Activated T-helper 2 cell treated with anti-CD3 and anti-CD28 coated beads, Interferon-gamma antibody, Interleukin-2, Interleukin-4, amounts not matched to agents 10 μg/mL and 5 μg/mL and 100 μg/mL, durations not matched to agents 14 hours and 24 hours and 36 hours (primary cell): ENCODE measurements around the gene CFAP58. TPM values are rescaled to one million over a fixed set of nuclear protein-coding genes. Genes with fewer than 3 reads are reported as not detected.
A peak's percentile ranks its signal among the peaks of the same experiment; 100 is the strongest.

ENCODE experiments used
- DNase-seq: peaks from one replicate; pipeline ENCODE4 v3.0.0; 2021; ENCODE audit warnings: low spot score
- H3K27ac Mint-ChIP-seq: one replicate; pipeline ENCODE4 v1.8.0; 2021; ENCODE audit warnings: mixed read lengths
- H3K27me3 Mint-ChIP-seq: one replicate; pipeline ENCODE4 v1.8.0; 2021; ENCODE audit warnings: low read depth, mixed read lengths
- H3K36me3 Mint-ChIP-seq: one replicate; pipeline ENCODE4 v1.8.0; 2021; ENCODE audit warnings: low read depth, mixed read lengths
- H3K4me1 Mint-ChIP-seq: one replicate; pipeline ENCODE4 v1.8.0; 2021; ENCODE audit warnings: low read depth, mixed read lengths
- H3K4me3 Mint-ChIP-seq: one replicate; pipeline ENCODE4 v1.8.0; 2021; ENCODE audit warnings: low read depth, mild to moderate bottlenecking, moderate library complexity, mixed read lengths
- H3K9me3 Mint-ChIP-seq: one replicate; pipeline ENCODE4 v1.8.0; 2021; ENCODE audit warnings: mixed read lengths
- intact Hi-C: fragments of 100-400 bp; cut with micrococcal nuclease; formaldehyde crosslinking; loops from one replicate; pipeline ENCODE4 v1.15.1; 2023
- total RNA-seq: library from RNA; stranded (reverse); gene quantifications from 2 replicates; pipeline ENCODE4 v1.2.3, GENCODE V29; 2022

The CFAP58 gene
- total RNA-seq, 1 donor from 2014 or later = 1.1 TPM

GRCh38 chr10:104345515-104345914 is 8.1 kb upstream of the CFAP58 start:
- Mint-ChIP-seq H3K36me3 (peaks cover 5% of the 10 kb centered on the region), H3K9me3 (peaks cover 8% of the 10 kb centered on the region), H3K27me3 (no peaks in the 10 kb centered on the region), H3K4me3 (no peak overlapping the region), H3K4me1 (peaks cover 11% of the 10 kb centered on the region), H3K27ac (no peak overlapping the region)
- intact Hi-C loops = no loop called here
- DNase-seq = no peak

DNA sequence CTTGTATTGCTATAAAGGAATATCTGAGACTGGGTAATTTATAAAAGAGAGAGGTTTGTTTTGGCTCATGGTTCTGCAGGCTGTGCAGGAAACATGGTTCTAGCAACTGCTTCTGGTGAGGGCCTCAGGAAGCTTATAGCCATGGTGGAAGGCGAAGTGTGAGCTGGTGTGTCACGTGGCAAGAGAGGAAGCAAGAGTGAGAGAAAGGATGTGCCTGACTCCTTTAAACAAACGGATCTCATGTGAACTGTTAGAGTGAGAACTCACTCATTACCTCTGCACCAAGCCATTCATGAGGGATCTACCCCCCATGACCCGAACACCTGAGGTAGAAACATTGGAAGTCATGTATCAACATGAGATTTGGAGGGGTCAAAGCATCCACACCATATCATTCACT is 7.7 kb upstream of the CFAP58 start:
- Mint-ChIP-seq H3K4me1 (peaks cover 11% of the 10 kb centered on the region), H3K27me3 (no peaks in the 10 kb centered on the region), H3K36me3 (peaks cover 5% of the 10 kb centered on the region), H3K9me3 (peaks cover 8% of the 10 kb centered on the region), H3K4me3 (no peak overlapping the region), H3K27ac (no peak overlapping the region)
- intact Hi-C loops = no loop called here
- no peak for DNase-seq

DNA sequence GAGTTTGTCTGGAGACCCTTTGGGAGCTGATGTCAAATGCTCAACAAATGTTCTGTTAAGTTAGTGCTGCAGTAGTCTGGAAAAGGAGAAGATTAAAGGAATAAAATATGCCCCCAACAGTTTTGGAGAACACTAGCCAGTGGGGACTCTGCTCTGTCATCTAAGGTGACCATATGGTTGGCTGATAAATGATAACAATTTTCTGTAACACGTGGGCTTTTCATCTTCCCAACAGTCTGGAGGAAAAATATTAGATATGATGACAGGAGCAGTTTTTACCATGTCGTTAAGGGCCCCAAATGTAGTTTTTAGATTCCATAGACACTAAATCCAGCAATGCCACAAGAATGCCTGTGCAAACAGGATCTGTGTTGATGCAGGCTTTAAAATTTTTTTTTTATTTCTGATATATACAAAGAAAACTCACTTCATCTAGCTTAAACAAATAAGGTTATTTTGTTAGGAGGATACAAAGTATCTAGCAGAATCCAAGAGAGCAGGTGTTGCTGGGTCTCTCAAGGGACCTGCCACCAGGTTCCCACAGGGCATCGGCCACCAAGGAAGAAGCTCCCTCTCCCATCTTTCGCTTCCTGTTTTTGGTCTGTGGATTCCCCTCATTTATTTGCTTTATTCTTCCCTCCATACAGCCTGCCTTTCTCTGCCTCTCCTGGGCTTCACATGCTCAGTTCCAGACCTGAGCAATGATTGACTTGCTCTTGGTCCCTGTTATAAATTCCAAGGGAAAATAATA is 6.2 kb upstream of the CFAP58 start:
- Mint-ChIP-seq H3K27ac (no peak overlapping the region), H3K36me3 (peaks cover 5% of the 10 kb centered on the region), H3K9me3 (peaks cover 8% of the 10 kb centered on the region), H3K4me3 (no peak overlapping the region), H3K4me1 (peaks cover 19% of the 10 kb centered on the region), H3K27me3 (no peaks in the 10 kb centered on the region)
- DNase-seq = no peak
- intact Hi-C loops = no loop called here

DNA sequence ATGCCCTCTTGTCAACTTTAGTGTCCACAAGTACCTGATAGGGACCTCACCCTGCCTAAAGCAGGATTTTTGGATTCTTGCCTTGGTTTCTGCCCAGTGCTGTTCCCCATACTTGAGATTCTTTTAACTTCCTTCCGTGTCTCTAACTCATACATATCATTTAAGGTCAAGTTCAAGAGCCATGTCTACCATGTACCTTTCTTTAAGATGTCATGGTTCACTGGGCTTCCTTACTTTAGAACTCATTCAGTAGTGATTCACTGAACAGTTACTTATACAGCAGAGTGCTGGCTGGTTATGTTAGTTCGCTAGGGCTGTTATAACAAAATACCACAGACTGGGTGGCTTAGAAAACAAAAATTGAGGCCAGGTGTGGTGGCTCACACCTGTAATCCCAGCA is 5.0 kb upstream of the CFAP58 start:
- H3K4me1 Mint-ChIP-seq = peaks cover 24% of the 10 kb centered on the region
- peaks cover 8% of the 10 kb centered on the region for H3K9me3 Mint-ChIP-seq
- no peak overlapping the region for H3K4me3 Mint-ChIP-seq
- H3K27me3 Mint-ChIP-seq = no peaks in the 10 kb centered on the region
- peaks cover 5% of the 10 kb centered on the region for H3K36me3 Mint-ChIP-seq
- no peak overlapping the region for H3K27ac Mint-ChIP-seq
- intact Hi-C loops = no loop called here
- no peak for DNase-seq

DNA sequence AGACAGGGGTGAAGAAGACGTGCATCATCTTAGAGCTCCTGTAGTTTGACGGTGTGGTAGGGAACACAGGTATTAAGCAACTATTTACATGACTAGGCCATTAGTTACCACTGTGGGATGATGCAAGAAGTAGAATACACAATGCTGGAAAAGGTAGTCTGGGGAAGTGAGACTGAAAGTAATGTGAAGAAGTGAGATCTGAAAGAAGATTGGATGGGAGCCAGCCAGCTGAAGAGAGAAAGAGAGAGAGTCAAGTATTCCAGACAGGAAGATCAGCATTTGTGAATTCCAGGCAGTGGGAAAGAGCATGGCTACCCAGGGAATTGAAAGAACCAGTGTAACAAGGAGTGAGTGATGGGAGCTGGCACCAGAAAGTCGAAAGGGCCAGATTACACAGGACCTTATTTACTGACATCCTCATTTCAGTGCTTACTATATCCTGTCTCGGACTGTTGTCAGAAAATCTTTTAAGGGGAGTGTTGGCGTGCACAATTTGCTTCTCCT is 4.0 kb upstream of the CFAP58 start:
- H3K27me3 Mint-ChIP-seq = no peaks in the 10 kb centered on the region
- no peak for DNase-seq

GRCh38 chr10:104350127-104350635 is 3.5 kb upstream of the CFAP58 start:
- H3K9me3 Mint-ChIP-seq = peaks cover 8% of the 10 kb centered on the region
- H3K27ac Mint-ChIP-seq = no peak overlapping the region
- peaks cover 5% of the 10 kb centered on the region for H3K36me3 Mint-ChIP-seq
- H3K27me3 Mint-ChIP-seq = no peaks in the 10 kb centered on the region
- intact Hi-C loops = loop anchor here (1.0 kb wide), 3 partner anchors 12 to 59 kb away; partner anchors contain the start of gene ITPRIP
- peaks cover 24% of the 10 kb centered on the region for H3K4me1 Mint-ChIP-seq
- no peak overlapping the region for H3K4me3 Mint-ChIP-seq
- no peak for DNase-seq

More for the DNA sequence above, 4.0 kb upstream of the CFAP58 start:
- intact Hi-C loops = loop anchor here (1.0 kb wide), 3 partner anchors 11 to 58 kb away; partner anchors contain the start of gene ITPRIP
- Mint-ChIP-seq H3K9me3 (peaks cover 8% of the 10 kb centered on the region), H3K36me3 (peaks cover 5% of the 10 kb centered on the region), H3K4me3 (no peak overlapping the region), H3K4me1 (peaks cover 24% of the 10 kb centered on the region), H3K27ac (no peak overlapping the region)

- Mint-ChIP-seq H3K9me3 (no peaks in the 10 kb centered on the region), H3K27ac (peak overlapping the region; percentile 87), H3K4me1 (peaks cover 14% of the 10 kb centered on the region)
Measured at GRCh38 chr10:104351061-104351702, 2.5 kb upstream of the CFAP58 start.

DNA sequence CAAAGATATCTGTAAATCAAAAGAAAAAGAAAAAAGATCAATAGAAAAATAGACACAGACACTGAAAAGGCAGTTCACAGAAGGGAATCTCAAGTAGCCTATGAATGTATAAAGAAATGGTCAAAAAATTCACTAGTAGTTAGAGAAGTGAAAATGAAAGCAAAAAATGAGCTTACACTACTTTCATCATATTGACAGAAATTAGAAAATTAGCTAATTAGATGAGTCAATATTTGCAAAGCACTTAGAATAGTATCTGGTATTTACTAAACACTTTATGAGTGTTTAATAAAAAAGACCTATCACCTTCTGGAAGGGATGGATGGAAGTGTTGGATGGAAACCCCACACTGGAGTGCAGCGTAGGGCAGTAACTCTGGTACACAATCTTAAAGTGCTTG is 1.7 kb upstream of the CFAP58 start:
- peaks cover 13% of the 10 kb centered on the region for H3K4me1 Mint-ChIP-seq
- no peaks in the 10 kb centered on the region for H3K27me3 Mint-ChIP-seq
- intact Hi-C loops = loop anchor here (1.0 kb wide), 1 partner anchor 23 kb away; no protein-coding TSS in a partner anchor
- H3K4me3 Mint-ChIP-seq = peak overlapping the region; percentile 64
- H3K36me3 Mint-ChIP-seq = no peaks in the 10 kb centered on the region
- H3K9me3 Mint-ChIP-seq = no peaks in the 10 kb centered on the region
- no peak for DNase-seq
- H3K27ac Mint-ChIP-seq = no peak overlapping the region

More at GRCh38 chr10:104351061-104351702, 2.5 kb upstream of the CFAP58 start:
- Mint-ChIP-seq H3K4me3 (peak overlapping the region; percentile 63), H3K36me3 (no peaks in the 10 kb centered on the region), H3K27me3 (no peaks in the 10 kb centered on the region)
- no peak for DNase-seq
- intact Hi-C loops = loop anchor here (1.0 kb wide), 1 partner anchor 22 kb away; no protein-coding TSS in a partner anchor

DNA sequence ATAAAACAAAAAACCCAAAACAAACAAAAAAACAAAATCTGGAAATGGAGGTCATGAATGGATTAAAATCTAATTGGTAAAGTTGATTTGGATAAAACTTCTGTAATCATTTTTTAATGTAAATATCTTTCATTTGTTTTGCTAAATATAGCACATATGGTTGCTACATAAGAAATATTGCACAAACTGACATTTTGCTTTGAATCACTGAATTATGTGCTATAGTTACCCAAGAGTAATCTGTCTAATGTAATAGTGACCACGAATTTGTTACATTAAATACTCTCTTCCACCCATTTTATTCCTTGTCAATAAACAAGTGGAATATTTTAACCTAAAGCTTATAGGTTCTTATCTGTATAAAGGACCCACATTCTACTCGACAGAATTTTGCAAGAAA is 6.2 kb downstream of the CFAP58 start:
- H3K27ac Mint-ChIP-seq = no peak overlapping the region
- no peaks in the 10 kb centered on the region for H3K36me3 Mint-ChIP-seq
- DNase-seq = no peak
- intact Hi-C loops = no loop called here
- H3K4me3 Mint-ChIP-seq = no peak overlapping the region
- H3K27me3 Mint-ChIP-seq = peaks cover 3% of the 10 kb centered on the region
- H3K9me3 Mint-ChIP-seq = peaks cover 7% of the 10 kb centered on the region
- peaks cover 8% of the 10 kb centered on the region for H3K4me1 Mint-ChIP-seq

DNA sequence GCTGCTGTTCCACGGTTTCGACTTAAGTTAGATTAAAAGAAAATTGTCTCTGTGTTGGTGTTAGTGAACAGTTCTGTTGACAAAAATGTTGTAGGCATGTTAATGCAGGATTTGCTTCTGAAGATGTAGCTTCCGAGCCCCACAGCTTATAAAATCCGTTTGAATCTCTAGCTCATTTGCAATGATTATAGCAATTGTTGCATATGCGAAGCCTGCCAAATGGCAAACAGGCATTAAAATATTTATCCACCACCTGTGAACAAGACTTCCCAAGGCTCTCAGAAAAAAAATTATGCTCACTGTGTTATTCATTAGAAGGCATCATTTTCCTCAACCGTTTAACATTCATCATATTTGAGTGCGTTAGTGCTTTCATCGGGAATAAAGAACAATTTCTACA is 14.3 kb downstream of the CFAP58 start:
- Mint-ChIP-seq H3K4me3 (no peak overlapping the region), H3K9me3 (no peaks in the 10 kb centered on the region), H3K27me3 (peaks cover 25% of the 10 kb centered on the region), H3K36me3 (no peaks in the 10 kb centered on the region), H3K4me1 (peaks cover under 1% of the 10 kb centered on the region), H3K27ac (no peak overlapping the region)
- no peak for DNase-seq
- intact Hi-C loops = no loop called here

GRCh38 chr10:104368381-104368780 is 14.7 kb downstream of the CFAP58 start:
- peaks cover 25% of the 10 kb centered on the region for H3K27me3 Mint-ChIP-seq
- H3K4me1 Mint-ChIP-seq = no peaks in the 10 kb centered on the region
- no peaks in the 10 kb centered on the region for H3K9me3 Mint-ChIP-seq

DNA sequence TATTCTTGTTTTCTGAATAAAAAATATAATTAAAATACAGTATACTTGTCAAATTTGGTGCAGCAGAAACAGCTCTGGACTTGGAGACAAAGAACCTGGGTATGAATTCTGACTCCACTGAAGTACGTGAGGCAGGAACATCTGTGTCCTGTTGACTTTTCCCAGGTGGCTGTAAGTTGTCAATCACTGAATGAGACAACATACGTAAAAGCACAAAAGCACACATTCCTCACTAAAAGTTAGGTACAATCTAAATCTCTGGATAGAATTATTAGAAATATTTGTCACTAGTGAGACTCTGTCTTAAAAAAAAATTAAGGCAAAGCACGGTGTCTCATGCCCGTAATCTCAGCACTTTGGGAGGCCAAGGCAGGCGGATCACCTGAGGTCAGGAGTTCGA is 18.1 kb downstream of the CFAP58 start:
- H3K9me3 Mint-ChIP-seq = no peaks in the 10 kb centered on the region
- intact Hi-C loops = no loop called here

More at GRCh38 chr10:104368381-104368780, 14.7 kb downstream of the CFAP58 start:
- H3K27ac Mint-ChIP-seq = no peak overlapping the region
- H3K36me3 Mint-ChIP-seq = no peaks in the 10 kb centered on the region
- no peak for DNase-seq
- intact Hi-C loops = no loop called here
- H3K4me3 Mint-ChIP-seq = no peak overlapping the region

DNA sequence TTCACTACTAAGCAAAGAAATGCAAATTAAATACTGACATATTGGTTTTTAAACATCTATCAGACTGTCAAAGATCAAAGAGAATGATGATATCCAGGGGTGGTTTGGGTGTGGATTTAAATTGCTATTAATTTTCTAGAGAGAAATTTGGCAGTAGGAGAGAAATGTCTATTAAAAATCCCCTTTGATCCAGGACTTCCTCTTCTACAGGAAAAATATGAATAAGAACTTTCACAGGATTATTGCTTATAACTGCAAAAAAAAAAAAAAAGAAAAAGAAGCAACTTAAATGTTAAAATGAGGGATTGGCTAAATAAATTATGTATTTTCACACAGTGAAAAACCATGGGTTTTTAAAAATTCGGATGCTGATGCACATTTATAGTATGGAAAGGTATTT is 21.0 kb downstream of the CFAP58 start:
- H3K4me1 Mint-ChIP-seq = peaks cover 5% of the 10 kb centered on the region
- H3K27me3 Mint-ChIP-seq = peaks cover 27% of the 10 kb centered on the region
- no peaks in the 10 kb centered on the region for H3K36me3 Mint-ChIP-seq
- no peak overlapping the region for H3K27ac Mint-ChIP-seq
- intact Hi-C loops = no loop called here
- no peak overlapping the region for H3K4me3 Mint-ChIP-seq
- H3K9me3 Mint-ChIP-seq = no peaks in the 10 kb centered on the region
- DNase-seq = no peak

More for the DNA sequence above, 18.1 kb downstream of the CFAP58 start:
- H3K27me3 Mint-ChIP-seq = peaks cover 27% of the 10 kb centered on the region
- DNase-seq = no peak
- H3K4me1 Mint-ChIP-seq = no peaks in the 10 kb centered on the region
- H3K4me3 Mint-ChIP-seq = no peak overlapping the region
- no peak overlapping the region for H3K27ac Mint-ChIP-seq
- no peaks in the 10 kb centered on the region for H3K36me3 Mint-ChIP-seq
